A549 (cell line): ENCODE measurements around the gene FOXM1. TPM values are rescaled to one million over a fixed set of nuclear protein-coding genes. Genes with fewer than 3 reads are reported as not detected.

Source experiments
- ATAC-seq, 2 experiments: fragments of 200-7000 bp in 1 of 2; fragments of >200 bp in 1 of 2; cut with Nextera tagmentation in 1 of 2; cut with Tn5 transposase in 1 of 2; 3 replicates each; pipeline versions ENCODE4 v1.8.0 to v1.9.1; 2018 to 2020; ENCODE audit warnings: mild to moderate bottlenecking in 1 of 2, moderate library complexity in 1 of 2
- CTCF ChIA-PET: fragments of 300-600 bp; sonication (Branson Sonifier 250); formaldehyde crosslinking; extraction: SDS; loops from one replicate; lab custom pipeline; 2021; ENCODE audit warnings: antibody characterized with exemption, inconsistent platforms; lab: Yijun Ruan, JAX
- POLR2A ChIA-PET: fragments of 350-600 bp; formaldehyde crosslinking; extraction: SDS; loops from one replicate; lab custom pipeline; 2021; ENCODE audit warnings: antibody characterized with exemption, inconsistent platforms; lab: Yijun Ruan, JAX
- DNase-seq, 2 experiments: peaks; one replicate each; pipeline versions ENCODE4 v3.0.0 to v3.0.0-alpha.2; 2011 to 2016; ENCODE audit warnings: low read depth in 1 of 2, low spot score in 1 of 2
- FAIRE-seq: peaks from 2 replicates; lab custom pipeline; 2011; peaks lifted over from hg19 to GRCh38; lab: Jason Lieb, UNC
- H3K27ac ChIP-seq, 2 experiments: fragments of >200 bp; sonication (Bioruptor Twin); formaldehyde crosslinking; 3 replicates each; pipeline ENCODE4 v1.5.1; 2016 to 2017
- H3K4me1 ChIP-seq: fragments of >200 bp; sonication (Bioruptor Twin); formaldehyde crosslinking; 3 replicates; pipeline ENCODE4 v1.6.1; 2016
- H3K4me2 ChIP-seq: fragments of >200 bp; sonication (Bioruptor Twin); formaldehyde crosslinking; 3 replicates; pipeline ENCODE4 v1.6.1; 2016
- H3K4me3 ChIP-seq: fragments of >200 bp; sonication (Bioruptor Twin); formaldehyde crosslinking; 3 replicates; pipeline ENCODE4 v1.5.1; 2016
- H3K9me3 ChIP-seq: fragments of >200 bp; sonication (Bioruptor Twin); formaldehyde crosslinking; 3 replicates; pipeline ENCODE4 v1.6.1; 2016
- BHLHE40 ChIP-seq: IDR thresholded peaks from 2 replicates; pipeline ENCODE4 v1.6.1; 2012; ENCODE audit warnings: low read depth, low read length, inconsistent platforms
- CBX8 ChIP-seq: fragments of 200-600 bp; sonication (generic); IDR thresholded peaks from 2 replicates; pipeline ENCODE4 v1.6.1; 2016
- CHD2 ChIP-seq: fragments of 150-350 bp; IDR thresholded peaks from 2 replicates; pipeline ENCODE4 v1.6.1; 2014; ENCODE audit warnings: low read length; ENCODE audit not compliant: partially characterized antibody
- CHD4 ChIP-seq: fragments of 200-600 bp; sonication (generic); IDR thresholded peaks from 2 replicates; pipeline ENCODE4 v1.6.1; 2016; ENCODE audit warnings: antibody characterized with exemption, mild to moderate bottlenecking, borderline replicate concordance
- CTCF ChIP-seq: fragments of >200 bp; sonication (Bioruptor Twin); formaldehyde crosslinking; IDR thresholded peaks from 3 replicates; pipeline ENCODE4 v1.5.1; 2016
- FOSB ChIP-seq: fragments of 250-450 bp; sonication (Bioruptor Pico); IDR thresholded peaks from 2 replicates; pipeline ENCODE4 v1.5.0; 2020; ENCODE audit warnings: mild to moderate bottlenecking, moderate library complexity
- FOSL2 ChIP-seq, 2 experiments: fragments of 450-650 bp in 1 of 2; fragments of >200 bp in 1 of 2; sonication (Bioruptor Twin) in 1 of 2; formaldehyde crosslinking; IDR thresholded peaks; 2 replicates each; pipeline versions ENCODE4 v1.5.0 to v1.6.1; 2016 to 2020; ENCODE audit warnings: mild to moderate bottlenecking in 1 of 2, moderate library complexity in 1 of 2
- FOXS1 ChIP-seq: fragments of 250-450 bp; sonication (Bioruptor Pico); IDR thresholded peaks from 2 replicates; pipeline ENCODE4 v1.5.0; 2020; ENCODE audit warnings: mild to moderate bottlenecking, moderate library complexity
- GATA3 ChIP-seq: IDR thresholded peaks from 2 replicates; pipeline ENCODE4 v1.6.1; 2012; ENCODE audit warnings: borderline replicate concordance
- HES2 ChIP-seq: fragments of >200 bp; sonication (Bioruptor Twin); formaldehyde crosslinking; IDR thresholded peaks from 2 replicates; pipeline ENCODE4 v1.6.1; 2016
- HEYL ChIP-seq: fragments of 250-450 bp; sonication (Bioruptor Pico); IDR thresholded peaks from 2 replicates; pipeline ENCODE4 v1.8.0; 2021; ENCODE audit warnings: mild to moderate bottlenecking, moderate library complexity
- HOXA7 ChIP-seq: fragments of 250-450 bp; sonication (Bioruptor Pico); IDR thresholded peaks from 2 replicates; pipeline ENCODE4 v1.5.0; 2020; ENCODE audit warnings: mild to moderate bottlenecking, moderate library complexity
- HOXB5 ChIP-seq: fragments of 250-450 bp; sonication (Bioruptor Pico); IDR thresholded peaks from 2 replicates; pipeline ENCODE4 v1.5.0; 2020; ENCODE audit warnings: mild to moderate bottlenecking, moderate library complexity
- JUN ChIP-seq, 2 experiments: fragments of >200 bp; sonication (Bioruptor Twin); formaldehyde crosslinking; IDR thresholded peaks; 2 replicates in 1 of 2; 3 replicates in 1 of 2; pipeline ENCODE4 v1.6.1; 2016 to 2017
- JUNB ChIP-seq: fragments of >200 bp; sonication (Bioruptor Twin); formaldehyde crosslinking; IDR thresholded peaks from 2 replicates; pipeline ENCODE4 v1.6.1; 2016
- MAFK ChIP-seq: fragments of 450-650 bp; IDR thresholded peaks from 2 replicates; pipeline ENCODE4 v1.6.1; 2014; ENCODE audit not compliant: partially characterized antibody
- MAX ChIP-seq: IDR thresholded peaks from 2 replicates; pipeline ENCODE4 v1.6.1; 2012
- MAZ ChIP-seq: fragments of 150-350 bp; IDR thresholded peaks from 2 replicates; pipeline ENCODE4 v1.6.1; 2014; ENCODE audit warnings: antibody characterized with exemption, low read depth, low read length, borderline replicate concordance
- NFE2L2 ChIP-seq: fragments of 150-350 bp; conservative IDR thresholded peaks from 2 replicates; pipeline ENCODE4 v1.6.1; 2014; ENCODE audit warnings: low read length
- NPAS2 ChIP-seq: fragments of 250-450 bp; sonication (Bioruptor Pico); IDR thresholded peaks from 2 replicates; pipeline ENCODE4 v1.8.0; 2022; ENCODE audit warnings: mild to moderate bottlenecking, moderate library complexity, borderline replicate concordance
- PHF8 ChIP-seq: fragments of 200-600 bp; sonication (generic); IDR thresholded peaks from 2 replicates; pipeline ENCODE4 v1.6.1; 2016; ENCODE audit warnings: low read depth, mild to moderate bottlenecking, antibody characterized with exemption, moderate library complexity, borderline replicate concordance
- POLR2A ChIP-seq: IDR thresholded peaks from 2 replicates; pipeline ENCODE4 v1.6.1; 2012; ENCODE audit warnings: mild to moderate bottlenecking, low read length
- POLR2AphosphoS2 ChIP-seq: conservative IDR thresholded peaks from 2 replicates; pipeline ENCODE4 v1.6.1; 2012; ENCODE audit warnings: low read length, improper control_type of control experiment, inconsistent platforms
- RARB ChIP-seq: fragments of 250-450 bp; sonication (Bioruptor Pico); IDR thresholded peaks from 2 replicates; pipeline ENCODE4 v1.8.0; 2021; ENCODE audit warnings: mild to moderate bottlenecking, moderate library complexity
- SMC3 ChIP-seq: fragments of >200 bp; sonication (Bioruptor Twin); formaldehyde crosslinking; IDR thresholded peaks from 3 replicates; pipeline ENCODE4 v1.6.1; 2018; ENCODE audit warnings: inconsistent platforms
- TP53 ChIP-seq: fragments of 250-450 bp; sonication (Bioruptor Pico); IDR thresholded peaks from 2 replicates; pipeline ENCODE4 v1.5.0; 2021; ENCODE audit warnings: mild to moderate bottlenecking, moderate library complexity
- ZC3H11A ChIP-seq: fragments of 450-650 bp; IDR thresholded peaks from 2 replicates; pipeline ENCODE4 v1.6.1; 2014; ENCODE audit warnings: antibody characterized with exemption, mild to moderate bottlenecking
- ZFP36 ChIP-seq: fragments of 450-650 bp; IDR thresholded peaks from 2 replicates; pipeline ENCODE4 v1.6.1; 2014; ENCODE audit warnings: borderline replicate concordance; ENCODE audit not compliant: partially characterized antibody
- ZNF302 ChIP-seq: fragments of 250-450 bp; sonication (Bioruptor Pico); IDR thresholded peaks from 2 replicates; pipeline ENCODE4 v1.9.0; 2021; ENCODE audit warnings: inconsistent platforms, mild to moderate bottlenecking, moderate library complexity
- ZSCAN20 ChIP-seq: fragments of 250-450 bp; sonication (Bioruptor Pico); IDR thresholded peaks from 2 replicates; pipeline ENCODE4 v1.8.0; 2022; ENCODE audit warnings: mild to moderate bottlenecking, moderate library complexity
- WGBS: methylation state at CpG from one replicate; pipeline ENCODE4 v1.1.6; 2017; ENCODE audit errors: missing lambda C conversion rate; 5-methylcytosine and 5-hydroxymethylcytosine counted together
- polyA plus RNA-seq, 4 experiments: library from polyadenylated mRNA; depleted of rRNA in 3 of 4; stranded (reverse); fragments of >200 nt; fragmentation: RNase III in 1 of 4; extraction: RNeasy Plus Mini Kit Qiagen cat#74134 plus additional on column Dnase treatment in 1 of 4; gene quantifications; 2 replicates in 3 of 4; 3 replicates in 1 of 4; pipeline ENCODE4 v1.2.3, GENCODE V29; 2011 to 2017
- TF ChIP-seq, protein P1 (sequence below): fragments of 450-650 bp; IDR thresholded peaks from 2 replicates; pipeline ENCODE4 v1.6.1; 2014; ENCODE audit warnings: antibody characterized with exemption
- TF ChIP-seq, protein P2 (sequence below): IDR thresholded peaks from 2 replicates; pipeline ENCODE4 v1.6.1; 2012

The FOXM1 gene
- polyA plus RNA-seq, 2 of the 4 experiments (the other 2 are of a cell fraction) = 40.3 to 84.0 TPM

DNA sequence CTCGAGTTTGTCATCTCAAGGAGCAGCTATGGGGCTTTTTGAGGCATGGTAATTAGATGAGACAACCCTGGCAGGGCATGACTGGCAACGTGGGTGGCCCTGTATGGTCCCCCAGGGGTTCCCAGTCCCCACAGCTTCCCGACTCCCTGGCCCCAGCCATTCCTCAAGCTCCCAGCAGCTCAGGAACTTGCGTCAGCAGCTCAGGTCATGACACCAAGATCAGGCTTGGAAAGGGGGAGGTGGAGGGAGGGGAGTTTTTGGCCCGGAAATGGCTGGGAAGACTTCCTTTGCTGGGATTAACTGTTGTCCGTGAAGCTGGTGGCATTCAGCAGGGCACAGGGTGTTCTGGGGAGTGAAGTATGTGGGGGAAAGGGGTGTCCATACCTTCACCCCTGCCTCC is 31.7 kb downstream of the FOXM1 start:
- POLR2A ChIA-PET = no interaction called here
- no peak for FAIRE-seq
- WGBS = 54% methylated on average over 6 of the region's 6 CpGs

DNA sequence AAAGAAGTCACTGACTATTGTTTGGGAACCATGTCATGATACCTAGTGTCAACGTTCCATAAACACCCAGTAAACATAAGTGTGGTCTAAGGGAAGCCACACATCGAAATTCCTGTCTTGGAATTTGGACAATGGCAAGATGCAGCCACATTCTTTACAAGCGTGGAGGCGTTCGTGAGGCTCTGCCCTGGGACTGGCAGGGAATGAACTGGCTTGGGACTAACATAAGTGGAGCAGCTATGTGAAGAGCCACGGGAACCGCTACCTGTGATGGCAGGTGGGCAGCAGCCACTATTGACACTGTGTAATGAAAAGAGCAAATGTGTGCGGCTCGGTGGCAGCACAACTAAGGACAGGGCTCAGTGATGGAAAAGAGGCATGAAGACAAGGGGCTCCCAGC is 32.2 kb downstream of the FOXM1 start:
- ATAC-seq (no peak), FAIRE-seq (no peak), DNase-seq (no peak)
- CTCF ChIA-PET = interaction anchor here (0.9 to 3.9 kb wide), 9 partner anchors 9 to 197 kb away, joined by 3 to 18 read pairs (median 4); partner anchors contain the start of genes NRIP2 and TEX52
- H3K4me3 ChIP-seq = no peak overlapping the region
- WGBS = 87% methylated on average over 9 of the region's 9 CpGs
- peaks cover 10% of the 10 kb centered on the region for H3K4me1 ChIP-seq
- no peaks in the 10 kb centered on the region for H3K9me3 ChIP-seq
- H3K4me2 ChIP-seq = no peak overlapping the region
- TF ChIP-seq NFE2L2 = no peak
- no peak for TF ChIP-seq MAX
- no peak for TF ChIP-seq ZNF302 (CRISPR knock-in tag)
- no peak for TF ChIP-seq ZSCAN20 (CRISPR knock-in tag)
- TF ChIP-seq FOSB (CRISPR knock-in tag) = no peak
- no peak for TF ChIP-seq FOXS1 (CRISPR knock-in tag)
- H3K27ac ChIP-seq = no peak overlapping the region
- POLR2A ChIA-PET = no interaction called here

More for the DNA sequence above, 31.7 kb downstream of the FOXM1 start:
- DNase-seq = no peak
- H3K4me1 ChIP-seq = peaks cover 15% of the 10 kb centered on the region
- no peaks in the 10 kb centered on the region for H3K9me3 ChIP-seq
- ATAC-seq = peak; percentile 18 to 20; a peak in 1 of 6 replicates
- no peak overlapping the region for H3K4me2 ChIP-seq
- peak overlapping the region in 1 of 2 experiments; percentile 4; a peak in 1 of 6 replicates for H3K27ac ChIP-seq
- TF ChIP-seq, protein P1, sequence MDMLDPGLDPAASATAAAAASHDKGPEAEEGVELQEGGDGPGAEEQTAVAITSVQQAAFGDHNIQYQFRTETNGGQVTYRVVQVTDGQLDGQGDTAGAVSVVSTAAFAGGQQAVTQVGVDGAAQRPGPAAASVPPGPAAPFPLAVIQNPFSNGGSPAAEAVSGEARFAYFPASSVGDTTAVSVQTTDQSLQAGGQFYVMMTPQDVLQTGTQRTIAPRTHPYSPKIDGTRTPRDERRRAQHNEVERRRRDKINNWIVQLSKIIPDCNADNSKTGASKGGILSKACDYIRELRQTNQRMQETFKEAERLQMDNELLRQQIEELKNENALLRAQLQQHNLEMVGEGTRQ = no peak
- no peak for TF ChIP-seq CHD4
- TF ChIP-seq ZNF302 (CRISPR knock-in tag) = no peak
- no peak for TF ChIP-seq POLR2A
- no peak for TF ChIP-seq TP53 (CRISPR knock-in tag)
- no peak for TF ChIP-seq HOXB5 (CRISPR knock-in tag)
- TF ChIP-seq PHF8 = no peak
- TF ChIP-seq HOXA7 = no peak
- TF ChIP-seq CBX8 = no peak
- no peak for TF ChIP-seq JUN (IDR thresholded peaks at IDR 0.05)
- TF ChIP-seq RARB (CRISPR knock-in tag) = no peak
- TF ChIP-seq MAZ = no peak
- no peak for TF ChIP-seq POLR2AphosphoS2
- TF ChIP-seq FOXS1 (CRISPR knock-in tag) = no peak
- TF ChIP-seq NPAS2 (CRISPR knock-in tag) = no peak
- no peak for TF ChIP-seq HEYL (CRISPR knock-in tag)
- CTCF ChIA-PET = interaction anchor here (0.9 to 3.9 kb wide), 9 partner anchors 10 to 196 kb away, joined by 3 to 18 read pairs (median 4); partner anchors contain the start of genes NRIP2 and TEX52
- H3K4me3 ChIP-seq = no peak overlapping the region

DNA sequence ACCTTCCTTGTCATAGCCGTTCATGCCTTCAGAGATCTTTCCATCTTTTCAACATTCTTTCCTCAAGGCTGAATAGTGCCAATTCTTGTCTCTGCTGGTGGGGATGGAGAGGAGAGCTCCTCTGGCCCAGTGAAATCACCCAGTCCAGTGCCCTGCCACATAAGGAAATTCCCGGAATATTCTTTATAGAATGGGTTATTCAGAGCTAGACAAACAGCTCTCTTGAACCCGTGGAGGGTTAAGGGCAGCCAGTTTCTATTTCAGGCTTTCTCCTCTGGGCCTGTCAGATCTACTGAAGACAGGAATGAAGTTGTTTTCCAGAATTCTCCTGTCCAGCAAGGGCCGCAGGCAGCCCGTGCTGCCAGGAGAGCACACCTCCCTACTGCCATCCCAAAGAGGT is 34.0 kb downstream of the FOXM1 start:
- ATAC-seq (no peak), FAIRE-seq (no peak), DNase-seq (no peak)
- Histone ChIP-seq H3K9me3 (no peaks in the 10 kb centered on the region), H3K4me1 (0 out of 3 replicates have a peak, but pooled peaks cover 4% of the 10 kb centered on the region), H3K27ac (no peak overlapping the region), H3K4me3 (no peak overlapping the region), H3K4me2 (no peak overlapping the region)
- 80% methylated on average over 5 of the region's 5 CpGs for WGBS
- POLR2A ChIA-PET = no interaction called here
- CTCF ChIA-PET = interaction anchor here (0.6 to 1.6 kb wide), 4 partner anchors 9 to 57 kb away, joined by 3 to 7 read pairs (median 4); no protein-coding TSS in a partner anchor
- TF ChIP-seq HES2 = no peak
- TF ChIP-seq ZNF302 (CRISPR knock-in tag) = no peak
- TF ChIP-seq MAFK = no peak
- no peak for TF ChIP-seq BHLHE40
- no peak for TF ChIP-seq CTCF
- TF ChIP-seq PHF8 = no peak
- no peak for TF ChIP-seq GATA3
- TF ChIP-seq, protein P1 = no peak
- no peak for TF ChIP-seq ZFP36
- TF ChIP-seq NPAS2 (CRISPR knock-in tag) = no peak
- TF ChIP-seq ZC3H11A = no peak
- no peak for TF ChIP-seq JUNB
- TF ChIP-seq, protein P2, sequence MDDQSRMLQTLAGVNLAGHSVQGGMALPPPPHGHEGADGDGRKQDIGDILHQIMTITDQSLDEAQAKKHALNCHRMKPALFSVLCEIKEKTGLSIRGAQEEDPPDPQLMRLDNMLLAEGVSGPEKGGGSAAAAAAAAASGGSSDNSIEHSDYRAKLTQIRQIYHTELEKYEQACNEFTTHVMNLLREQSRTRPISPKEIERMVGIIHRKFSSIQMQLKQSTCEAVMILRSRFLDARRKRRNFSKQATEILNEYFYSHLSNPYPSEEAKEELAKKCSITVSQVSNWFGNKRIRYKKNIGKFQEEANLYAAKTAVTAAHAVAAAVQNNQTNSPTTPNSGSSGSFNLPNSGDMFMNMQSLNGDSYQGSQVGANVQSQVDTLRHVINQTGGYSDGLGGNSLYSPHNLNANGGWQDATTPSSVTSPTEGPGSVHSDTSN = no peak
- no peak for TF ChIP-seq CHD2
- TF ChIP-seq SMC3 = no peak
- no peak for TF ChIP-seq FOSL2 (IDR thresholded peaks at IDR 0.05)
- TF ChIP-seq FOSL2 (CRISPR knock-in tag; IDR thresholded peaks at IDR 0.05) = no peak
